SK-N-MC (cell line): Measurements from ENCODE around the gene RAB24.

ENCODE experiments used
- DNase-seq: peaks from one replicate; pipeline ENCODE4 v3.0.0-alpha.2; 2011; ENCODE audit warnings: low read depth, low spot score
- H3K27ac ChIP-seq: fragments of 200-600 bp; sonication (generic); 2 replicates; pipeline ENCODE4 v1.5.1; 2016; ENCODE audit warnings: mixed run types
- H3K36me3 ChIP-seq: fragments of 200-600 bp; sonication (generic); 2 replicates; pipeline ENCODE4 v1.6.1; 2017; ENCODE audit warnings: antibody characterized with exemption, low read length, mixed read lengths; ENCODE audit not compliant: insufficient read depth
- H3K4me3 ChIP-seq: fragments of 200-600 bp; sonication (generic); 2 replicates; pipeline ENCODE4 v1.5.1; 2016
- H3K9ac ChIP-seq: fragments of 200-600 bp; sonication (generic); 2 replicates; pipeline ENCODE4 v1.8.0; 2017; ENCODE audit warnings: mixed run types, mixed read lengths; ENCODE audit not compliant: insufficient read length
- H3K9me3 ChIP-seq: fragments of 200-600 bp; sonication (generic); 2 replicates; pipeline ENCODE4 v1.6.1; 2017; ENCODE audit warnings: low read depth, mild to moderate bottlenecking, antibody characterized with exemption, low read length, moderate library complexity, mixed read lengths
- EZH2 ChIP-seq: fragments of 200-600 bp; sonication (generic); IDR thresholded peaks from one replicate; pipeline ENCODE4 v1.6.1; 2017; ENCODE audit warnings: antibody characterized with exemption
- FOXP2 ChIP-seq: optimal IDR thresholded peaks from 2 replicates; pipeline ENCODE3; 2011; ENCODE audit warnings: mild to moderate bottlenecking, moderate library complexity; ENCODE audit not compliant: insufficient read depth; ENCODE audit errors: extremely low read length, control extremely low read depth
- POLR2AphosphoS5 ChIP-seq: IDR thresholded peaks from 2 replicates; pipeline ENCODE4 v1.6.1; 2012; ENCODE audit warnings: mild to moderate bottlenecking, low read depth, low read length, borderline replicate concordance

Gene RAB24

DNA sequence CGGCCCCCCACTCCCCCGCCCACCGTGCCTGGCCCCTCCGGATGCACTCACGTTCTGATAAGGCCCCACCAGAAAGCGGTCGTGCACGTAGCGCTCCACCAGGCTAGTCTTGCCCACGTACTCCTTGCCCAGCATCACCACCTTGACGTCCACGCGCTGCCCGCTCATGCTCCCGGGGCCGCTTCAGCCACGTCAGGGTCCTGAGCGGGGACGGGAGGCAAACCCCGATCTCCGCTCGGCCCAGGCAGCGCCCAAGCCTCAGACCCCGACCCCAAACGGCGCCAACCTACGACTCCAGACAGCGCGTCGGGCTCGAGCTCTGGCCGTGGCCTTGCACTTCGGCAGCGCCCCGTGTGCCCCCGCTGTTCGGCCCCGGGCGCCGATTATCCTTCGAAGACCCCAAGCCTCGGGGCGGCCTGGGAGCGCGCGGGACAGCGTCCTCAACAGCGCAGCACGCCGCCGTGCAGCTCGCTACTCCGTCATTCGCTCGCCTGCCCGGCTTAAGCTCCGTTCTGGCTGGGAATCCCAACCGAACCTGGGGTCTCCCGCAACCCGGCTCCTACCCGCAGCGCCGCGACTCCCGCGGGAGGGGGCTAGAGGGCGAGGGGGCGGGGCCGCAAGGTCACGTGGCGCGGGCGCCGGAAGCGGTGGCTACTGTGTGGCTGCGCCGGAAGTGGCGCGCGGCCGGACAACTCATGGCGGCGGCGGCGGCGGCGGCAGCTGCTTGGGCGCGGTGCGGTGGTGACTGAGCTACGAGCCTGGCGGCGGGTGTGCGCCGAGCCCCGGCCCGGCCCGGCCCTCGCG is at the start of gene RAB24, which contains the start of gene PRELID1:
RAB24 (minus strand) TSS at position 599 of the 804 bp plus-strand sequence; CDS start at position 168, 431 bp downstream.
PRELID1 (plus strand) TSS at position 679 of the 804 bp plus-strand sequence. CDS start 187 bp downstream, outside the sequence.
- DNase-seq = no peak
- peak within 1 kb of the TSS; percentile 98 for H3K4me3 ChIP-seq
- H3K9ac ChIP-seq = peak within 1 kb of the TSS; percentile 95
- peak within 1 kb of the TSS; percentile 44; the same call in 1 of the 2 replicates for H3K27ac ChIP-seq
- peaks cover 20% of the 10 kb centered on the region for H3K36me3 ChIP-seq
- no peaks in the 10 kb centered on the region for H3K9me3 ChIP-seq
- TF ChIP-seq FOXP2 (no peak), POLR2AphosphoS5 (peak; percentile 79; the same call in 1 of the 2 replicates)

DNA sequence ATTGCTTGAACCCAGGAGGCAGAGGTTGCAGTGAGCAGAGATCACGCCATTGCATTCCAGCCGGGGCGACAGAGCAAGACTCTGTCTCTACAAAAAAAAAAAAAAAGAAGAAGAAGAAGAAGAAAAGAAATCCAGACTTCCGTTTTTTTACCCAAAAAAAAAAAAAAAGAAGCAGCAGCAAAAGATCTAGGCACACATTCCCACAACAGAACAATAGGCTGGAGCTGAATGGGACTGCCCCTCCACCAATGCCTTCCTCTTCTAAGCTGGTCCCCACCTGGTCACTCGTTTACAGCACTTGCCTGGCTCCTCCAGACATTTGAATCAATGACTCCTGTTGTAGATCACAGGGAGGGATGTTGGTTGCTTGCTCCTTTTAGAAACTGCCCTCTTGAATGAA is 49.6 kb upstream of the RAB24 start:
- H3K9me3 ChIP-seq = no peaks in the 10 kb centered on the region
- H3K9ac ChIP-seq = no peak overlapping the region
- H3K36me3 ChIP-seq = no peaks in the 10 kb centered on the region
- TF ChIP-seq POLR2AphosphoS5 (no peak), EZH2 (no peak), FOXP2 (no peak)
- H3K27ac ChIP-seq = no peak overlapping the region
- no peak overlapping the region for H3K4me3 ChIP-seq
- no peak for DNase-seq

DNA sequence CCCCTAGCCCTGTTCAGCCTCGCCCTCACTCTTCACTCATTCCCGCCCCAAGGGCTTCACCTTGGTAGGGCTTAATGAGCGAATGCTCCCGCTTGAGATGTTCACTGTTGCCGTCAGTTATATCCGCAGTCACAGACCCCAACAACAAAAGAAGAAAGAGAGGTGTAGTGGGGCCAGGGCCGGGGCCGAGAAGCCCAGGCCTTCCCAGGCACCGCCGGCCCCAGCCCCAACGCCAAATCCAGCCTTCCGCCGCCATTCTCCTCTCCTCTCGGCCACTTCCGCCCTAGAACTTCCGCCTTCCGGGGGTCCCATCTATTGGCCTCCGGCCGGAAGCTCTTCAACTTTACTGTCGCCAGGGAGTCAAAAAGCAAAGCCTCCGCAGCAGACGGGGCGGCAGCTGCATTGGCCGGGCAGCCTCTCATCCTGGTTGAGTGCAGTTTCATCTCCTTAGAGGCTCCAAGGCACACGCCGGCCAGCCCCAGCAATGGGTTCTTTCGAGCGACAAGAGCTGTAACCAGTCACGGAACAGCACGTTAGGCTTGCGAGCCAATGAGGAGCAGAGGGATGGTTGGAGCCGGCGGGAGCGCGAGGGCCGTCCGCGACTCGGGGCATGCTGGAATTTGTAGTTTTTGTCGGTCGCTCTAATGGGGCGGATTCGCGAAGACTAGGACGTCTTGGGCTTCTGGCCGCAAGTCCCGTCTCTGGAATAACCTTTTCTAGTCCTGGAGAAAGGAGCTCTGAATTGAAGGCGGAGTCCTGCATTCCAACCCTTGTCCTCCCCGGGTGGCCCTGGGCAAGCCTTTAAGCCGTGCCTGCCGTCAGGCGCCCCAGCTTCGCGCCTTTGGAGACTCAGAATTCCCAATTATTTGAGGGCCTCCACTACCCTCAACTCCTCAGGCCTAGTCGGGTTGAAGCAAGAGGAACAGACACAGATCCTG is 48.1 kb upstream of the RAB24 start, which contains the start of gene LMAN2:
LMAN2 (minus strand) TSS at position 277 of the 938 bp plus-strand sequence; CDS start at position 256, 21 bp downstream.
- H3K9ac ChIP-seq = peak within 1 kb of the TSS; percentile 93
- H3K36me3 ChIP-seq = peaks cover 6% of the 10 kb centered on the region; the same call in 1 of the 2 replicates
- H3K9me3 ChIP-seq = no peaks in the 10 kb centered on the region
- H3K27ac ChIP-seq = peak within 1 kb of the TSS; percentile 94
- peak; percentile 90 for DNase-seq
- H3K4me3 ChIP-seq = peak within 1 kb of the TSS; percentile 88
- TF ChIP-seq POLR2AphosphoS5 = peak; percentile 86
- TF ChIP-seq EZH2 = no peak

DNA sequence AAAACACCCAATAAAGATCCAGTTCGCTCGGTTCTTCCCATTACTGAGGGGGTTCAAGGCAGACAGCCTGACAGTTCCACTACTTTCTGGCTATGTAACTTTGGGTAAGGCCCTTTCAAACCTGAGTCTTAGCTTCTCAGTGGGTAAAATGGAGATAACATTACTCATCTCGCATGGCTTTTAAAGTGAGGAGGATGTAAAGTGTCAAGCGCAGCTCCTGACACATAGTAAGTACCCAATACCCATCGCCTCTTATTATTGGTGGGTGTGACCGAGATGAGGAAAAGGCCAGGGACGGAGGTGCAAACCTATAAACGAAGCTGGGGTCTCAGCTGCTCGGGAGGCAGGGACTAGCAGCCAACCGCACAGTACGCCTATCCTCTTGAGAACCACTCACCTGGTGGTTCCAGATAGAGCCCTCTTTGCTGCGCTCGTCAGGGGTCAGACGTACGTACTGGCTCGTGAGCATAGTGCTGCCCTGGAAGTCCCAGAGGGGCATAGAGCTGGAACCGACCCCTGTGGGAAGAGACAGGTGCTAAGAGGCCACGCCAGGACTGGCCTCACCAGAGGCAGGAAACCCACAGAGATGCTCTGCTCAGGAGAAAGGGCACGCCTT is 47.4 kb upstream of the RAB24 start:
- Histone ChIP-seq H3K9ac (peak overlapping the region; percentile 93), H3K36me3 (peaks cover 8% of the 10 kb centered on the region; the same call in 1 of the 2 replicates), H3K27ac (peak overlapping the region; percentile 94), H3K4me3 (peak overlapping the region; percentile 88), H3K9me3 (no peaks in the 10 kb centered on the region)
- TF ChIP-seq POLR2AphosphoS5 = no peak
- TF ChIP-seq FOXP2 = no peak
- no peak for TF ChIP-seq EZH2
- no peak for DNase-seq

DNA sequence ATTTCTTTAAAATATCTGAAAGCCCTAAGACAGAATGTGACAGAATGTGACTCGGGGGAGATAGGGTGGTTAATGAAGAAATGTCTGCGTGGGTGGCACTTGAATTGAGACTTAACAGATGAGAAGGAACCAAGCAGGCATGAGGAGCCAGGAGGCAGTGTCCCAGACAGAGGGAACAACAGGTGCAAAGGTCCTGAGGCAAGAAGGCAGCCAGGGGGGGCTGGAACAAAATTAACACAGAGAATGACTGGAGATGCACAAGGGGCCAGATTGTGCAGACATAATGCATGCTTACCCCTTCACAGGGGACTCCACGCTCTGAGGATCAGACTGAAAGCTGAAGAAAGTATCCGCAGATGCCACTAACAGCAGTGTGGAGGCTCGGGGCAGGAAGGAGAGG is 46.2 kb upstream of the RAB24 start:
- H3K27ac ChIP-seq = no peak overlapping the region
- no peak for DNase-seq
- no peak overlapping the region for H3K9ac ChIP-seq
- H3K4me3 ChIP-seq = no peak overlapping the region; the same call in 1 of the 2 replicates
- TF ChIP-seq EZH2 = no peak
- TF ChIP-seq FOXP2 = no peak
- TF ChIP-seq POLR2AphosphoS5 = no peak
- H3K9me3 ChIP-seq = no peaks in the 10 kb centered on the region
- peaks cover 8% of the 10 kb centered on the region; the same call in 1 of the 2 replicates for H3K36me3 ChIP-seq

DNA sequence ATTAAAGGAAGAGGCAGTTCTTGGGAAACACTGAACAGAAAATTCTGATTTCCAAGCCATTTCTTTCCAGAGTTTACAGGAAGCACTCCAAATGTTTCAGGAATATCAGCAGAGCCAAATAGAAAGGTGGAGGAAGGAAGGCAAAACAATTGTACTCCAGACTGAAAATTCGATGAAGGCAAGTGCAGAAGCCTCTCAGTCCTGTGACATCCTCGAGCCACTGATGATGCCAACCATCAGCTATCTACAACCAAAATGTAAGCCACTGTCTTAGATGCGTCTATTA is 45.8 kb upstream of the RAB24 start:
- no peaks in the 10 kb centered on the region for H3K9me3 ChIP-seq
- TF ChIP-seq POLR2AphosphoS5 (no peak), EZH2 (no peak), FOXP2 (no peak)
- DNase-seq = no peak
- H3K27ac ChIP-seq = 0 out of 2 replicates have a peak overlapping the region, but pooled peaks have one; percentile 19
- H3K4me3 ChIP-seq = no peak overlapping the region
- no peak overlapping the region for H3K9ac ChIP-seq
- peaks cover 8% of the 10 kb centered on the region; the same call in 1 of the 2 replicates for H3K36me3 ChIP-seq

DNA sequence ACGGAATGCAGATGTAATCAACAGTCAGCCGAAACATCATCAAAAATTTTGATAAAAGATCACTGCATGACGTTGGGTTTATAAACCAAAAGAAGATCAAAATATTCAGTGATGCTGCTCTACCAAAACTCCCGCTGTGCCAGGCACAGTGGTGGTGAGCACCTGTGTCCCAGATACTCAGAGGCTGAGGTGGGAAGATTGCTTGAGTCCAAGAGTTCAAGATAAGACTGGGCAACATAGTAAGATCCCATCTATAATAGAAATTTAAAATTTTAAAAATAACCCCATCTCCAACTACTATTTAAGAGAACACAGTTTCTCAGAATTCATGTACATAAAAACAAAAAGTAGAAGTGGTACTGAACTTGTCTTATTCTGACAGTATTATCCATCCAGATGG is 44.2 kb upstream of the RAB24 start:
- no peak overlapping the region for H3K4me3 ChIP-seq
- H3K9ac ChIP-seq = no peak overlapping the region
- H3K9me3 ChIP-seq = no peaks in the 10 kb centered on the region
- no peak for DNase-seq
- H3K27ac ChIP-seq = no peak overlapping the region
- H3K36me3 ChIP-seq = peaks cover 16% of the 10 kb centered on the region
- TF ChIP-seq POLR2AphosphoS5 = no peak

DNA sequence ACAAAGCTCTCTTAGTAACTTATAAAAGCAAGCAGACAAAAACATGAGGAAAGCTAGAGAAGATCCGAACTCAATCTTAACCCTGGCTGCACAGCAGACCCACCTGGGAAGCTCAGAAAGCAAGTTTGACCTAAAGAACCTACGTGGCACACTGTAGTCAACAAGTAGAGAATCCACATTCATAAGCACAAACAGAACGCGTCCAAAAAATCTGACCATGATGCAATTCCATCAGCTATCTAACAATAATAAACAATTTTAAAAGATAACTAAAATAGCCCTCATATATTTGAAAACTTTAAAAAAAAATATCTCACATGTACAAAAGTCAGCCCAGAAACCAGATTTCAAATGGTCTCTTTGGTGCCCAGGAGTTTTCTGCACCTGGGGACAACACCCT is 43.3 kb upstream of the RAB24 start:
- Histone ChIP-seq H3K27ac (no peak overlapping the region), H3K36me3 (peaks cover 16% of the 10 kb centered on the region), H3K9me3 (no peaks in the 10 kb centered on the region), H3K4me3 (no peak overlapping the region), H3K9ac (no peak overlapping the region)
- TF ChIP-seq EZH2 = no peak
- no peak for TF ChIP-seq POLR2AphosphoS5
- TF ChIP-seq FOXP2 = no peak
- no peak for DNase-seq
